Lower lobe of right lung (tissue), 2 donors: ENCODE data around the gene NOTUM. TPM values are rescaled to one million over a fixed set of nuclear protein-coding genes. Genes with fewer than 3 reads are reported as not detected.

Experiments
- ATAC-seq, 2 donors: fragments of 200-7000 bp; cut with Tn5 transposase; one replicate each; pipeline ENCODE4 v1.9.1; 2020 to 2022; ENCODE audit warnings: mild to moderate bottlenecking in 2 of 2, moderate library complexity in 2 of 2
- DNase-seq: peaks from one replicate; pipeline ENCODE4 v3.0.0-alpha.2; 2020
- H3K27ac ChIP-seq: fragments of 200-600 bp; one replicate; pipeline ENCODE4 v1.8.0; 2022
- H3K27me3 ChIP-seq: fragments of 200-600 bp; one replicate; pipeline ENCODE4 v1.8.0; 2022; ENCODE audit warnings: low read depth
- H3K36me3 ChIP-seq: fragments of 200-600 bp; one replicate; pipeline ENCODE4 v1.8.0; 2022; ENCODE audit warnings: mild to moderate bottlenecking
- H3K4me1 ChIP-seq: fragments of 200-600 bp; one replicate; pipeline ENCODE4 v1.8.0; 2022
- H3K4me3 ChIP-seq: fragments of 200-600 bp; one replicate; pipeline ENCODE4 v1.8.0; 2022; ENCODE audit warnings: mild to moderate bottlenecking
- H3K9me3 ChIP-seq: fragments of 200-600 bp; one replicate; pipeline ENCODE4 v1.8.0; 2022
- intact Hi-C: fragments of 100-400 bp; cut with DNase I; formaldehyde crosslinking; loops from one replicate; pipeline ENCODE4 v1.11.0; 2022
- total RNA-seq: library from RNA; stranded (reverse); fragmentation: NEBNext Ultra II Directional; extraction: Animal tissue kit (Norgen Biotek cat#: 25700); gene quantifications from one replicate; pipeline ENCODE4 v1.2.1, GENCODE V29; 2021
- TF ChIP-seq, protein P1 (sequence below): fragments of 200-600 bp; IDR thresholded peaks from one replicate; pipeline ENCODE4 v1.8.0; 2022; ENCODE audit warnings: antibody characterized with exemption, mild to moderate bottlenecking
- donor health status: DM: no; HTN: yes; CAD: no; lungs with severe emphysema.

Gene NOTUM
- total RNA-seq, 1 donor from 2014 or later: 4.4 TPM

- Histone ChIP-seq H3K27me3 (no peaks in the 10 kb centered on the region), H3K9me3 (no peaks in the 10 kb centered on the region), H3K4me1 (peaks cover 26% of the 10 kb centered on the region), H3K36me3 (peaks cover 7% of the 10 kb centered on the region), H3K27ac (no peak overlapping the region), H3K4me3 (no peak overlapping the region)
- intact Hi-C loops: no loop called here
- TF ChIP-seq, protein P1, sequence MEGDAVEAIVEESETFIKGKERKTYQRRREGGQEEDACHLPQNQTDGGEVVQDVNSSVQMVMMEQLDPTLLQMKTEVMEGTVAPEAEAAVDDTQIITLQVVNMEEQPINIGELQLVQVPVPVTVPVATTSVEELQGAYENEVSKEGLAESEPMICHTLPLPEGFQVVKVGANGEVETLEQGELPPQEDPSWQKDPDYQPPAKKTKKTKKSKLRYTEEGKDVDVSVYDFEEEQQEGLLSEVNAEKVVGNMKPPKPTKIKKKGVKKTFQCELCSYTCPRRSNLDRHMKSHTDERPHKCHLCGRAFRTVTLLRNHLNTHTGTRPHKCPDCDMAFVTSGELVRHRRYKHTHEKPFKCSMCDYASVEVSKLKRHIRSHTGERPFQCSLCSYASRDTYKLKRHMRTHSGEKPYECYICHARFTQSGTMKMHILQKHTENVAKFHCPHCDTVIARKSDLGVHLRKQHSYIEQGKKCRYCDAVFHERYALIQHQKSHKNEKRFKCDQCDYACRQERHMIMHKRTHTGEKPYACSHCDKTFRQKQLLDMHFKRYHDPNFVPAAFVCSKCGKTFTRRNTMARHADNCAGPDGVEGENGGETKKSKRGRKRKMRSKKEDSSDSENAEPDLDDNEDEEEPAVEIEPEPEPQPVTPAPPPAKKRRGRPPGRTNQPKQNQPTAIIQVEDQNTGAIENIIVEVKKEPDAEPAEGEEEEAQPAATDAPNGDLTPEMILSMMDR: no peak
- ATAC-seq (no peak), DNase-seq (no peak)
Observed at GRCh38 chr17:81998691-81999438, 37.9 kb upstream of the NOTUM start.

DNA sequence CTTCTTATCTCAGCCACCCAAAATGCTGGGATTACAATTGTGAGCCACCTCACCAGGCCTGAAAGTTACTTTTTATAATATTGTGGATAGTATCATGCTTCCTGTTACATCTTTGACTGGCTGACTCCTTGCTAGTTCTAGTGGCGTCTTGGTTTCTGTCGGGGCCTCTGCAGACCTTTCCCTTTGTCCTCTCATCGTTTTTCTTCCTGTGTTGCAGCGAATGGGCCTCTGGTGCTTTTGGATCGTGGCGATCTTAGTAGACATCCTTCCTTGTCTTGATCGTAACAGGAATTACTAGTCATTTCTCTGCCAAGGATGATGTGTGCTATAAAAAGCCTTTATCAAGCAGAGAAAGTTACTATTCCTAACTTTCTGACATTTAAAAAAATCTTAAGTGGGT lies 37.2 kb upstream of the NOTUM start:
- intact Hi-C loops: no loop called here
- Histone ChIP-seq H3K9me3 (no peaks in the 10 kb centered on the region), H3K4me1 (peaks cover 27% of the 10 kb centered on the region), H3K36me3 (peaks cover 7% of the 10 kb centered on the region), H3K27me3 (no peaks in the 10 kb centered on the region), H3K4me3 (no peak overlapping the region), H3K27ac (no peak overlapping the region)
- TF ChIP-seq, protein P1: no peak
- no peak for ATAC-seq
- DNase-seq: no peak

DNA sequence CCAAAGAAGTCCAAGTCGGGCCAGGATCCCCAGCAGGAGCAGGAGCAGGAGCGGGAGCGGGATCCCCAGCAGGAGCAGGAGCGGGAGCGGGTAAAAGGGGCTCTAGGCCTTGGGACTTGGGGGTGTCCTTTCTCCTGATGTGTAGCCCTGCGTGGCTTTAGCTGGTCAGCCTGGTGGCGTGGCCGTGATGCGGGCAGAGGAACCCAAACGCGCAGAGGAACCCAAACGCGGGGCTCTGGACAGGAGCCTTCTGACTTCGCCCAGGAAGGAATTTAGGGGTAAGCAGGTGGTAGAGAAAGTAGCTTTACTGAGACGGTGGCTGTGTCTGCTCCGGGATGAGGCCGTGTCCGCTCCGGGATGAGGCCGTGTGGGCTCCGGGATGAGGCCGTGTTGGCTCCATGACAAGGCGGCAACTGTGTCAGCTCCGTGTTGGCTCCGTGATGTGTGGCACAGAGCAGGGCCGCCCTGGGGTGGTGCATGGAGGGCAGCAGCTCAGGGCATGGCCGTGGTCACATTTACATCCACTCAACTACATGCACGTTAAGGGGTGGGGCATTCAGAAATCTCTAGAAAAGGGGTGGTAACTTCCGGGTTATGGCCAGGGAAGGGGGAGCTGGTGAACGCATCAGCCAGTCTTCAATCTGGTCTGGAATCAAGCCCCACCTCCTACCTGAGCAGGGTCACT lies 35.9 kb upstream of the NOTUM start:
- ATAC-seq: no peak
- Histone ChIP-seq H3K4me1 (peaks cover 35% of the 10 kb centered on the region), H3K4me3 (no peak overlapping the region), H3K27me3 (no peaks in the 10 kb centered on the region), H3K9me3 (no peaks in the 10 kb centered on the region), H3K36me3 (peaks cover 7% of the 10 kb centered on the region), H3K27ac (no peak overlapping the region)
- DNase-seq: no peak
- TF ChIP-seq, protein P1: no peak
- intact Hi-C loops: no loop called here

GRCh38 chr17:81996232-81996756 lies 35.3 kb upstream of the NOTUM start:
- TF ChIP-seq, protein P1: no peak
- DNase-seq: no peak
- no peak overlapping the region for H3K27ac ChIP-seq
- no peak overlapping the region for H3K4me3 ChIP-seq
- H3K36me3 ChIP-seq: peaks cover 7% of the 10 kb centered on the region
- no peak for ATAC-seq
- peaks cover 39% of the 10 kb centered on the region for H3K4me1 ChIP-seq
- H3K27me3 ChIP-seq: no peaks in the 10 kb centered on the region
- no peaks in the 10 kb centered on the region for H3K9me3 ChIP-seq
- intact Hi-C loops: no loop called here

GRCh38 chr17:81995463-81996231 lies 34.7 kb upstream of the NOTUM start:
- ATAC-seq (no peak), DNase-seq (no peak)
- H3K4me3 ChIP-seq: no peak overlapping the region
- peaks cover 45% of the 10 kb centered on the region for H3K4me1 ChIP-seq
- intact Hi-C loops: no loop called here
- H3K9me3 ChIP-seq: no peaks in the 10 kb centered on the region
- no peaks in the 10 kb centered on the region for H3K27me3 ChIP-seq
- H3K36me3 ChIP-seq: peaks cover 7% of the 10 kb centered on the region
- H3K27ac ChIP-seq: peak overlapping the region; percentile 58
- TF ChIP-seq, protein P1: no peak
